HCT116 (cell line): Measurements from ENCODE around the gene FAM3B. TPM values are rescaled to one million over a fixed set of nuclear protein-coding genes. Genes with fewer than 3 reads are reported as not detected.

Experiments
- ATAC-seq: fragments of 200-7000 bp; cut with Tn5 transposase; 2 replicates; pipeline ENCODE4 v1.9.1; 2020; ENCODE audit warnings: mild to moderate bottlenecking, moderate library complexity
- BruUV-seq: library from RNA; stranded (reverse); fragments of 400-500 nt; replicated peaks from 2 replicates; lab custom pipeline; 2021; lab: Mats Ljungman, UMichigan
- CTCF ChIA-PET: fragments of 300-600 bp; sonication (Branson Sonifier 250); formaldehyde crosslinking; loops from one replicate; lab custom pipeline; 2021; ENCODE audit warnings: antibody characterized with exemption; lab: Charles Lee
- POLR2A ChIA-PET: fragments of 300-600, 350-600 bp; sonication (Branson Sonifier 250); formaldehyde crosslinking; loops from one replicate; lab custom pipeline; 2021; ENCODE audit warnings: antibody characterized with exemption; lab: Charles Lee
- RAD21 ChIA-PET, 2 experiments: fragments of 300-600 bp; sonication (Branson Sonifier 250); formaldehyde crosslinking; loops; one replicate each; lab custom pipeline; 2023; ENCODE audit warnings: low total read pairs in 2 of 2; ENCODE audit not compliant: uncharacterized antibody in 2 of 2, unreplicated experiment in 2 of 2, low non-redundant PET in 1 of 2; lab: Charles Lee
- DNase-seq: peaks from one replicate; pipeline ENCODE4 v3.0.0-alpha.2; 2010; ENCODE audit warnings: low read depth, low spot score
- H2AFZ ChIP-seq: fragments of 200-600 bp; shearing (Covaris generic), sonication (generic); 2 replicates; pipeline ENCODE4 v1.6.1; 2017; ENCODE audit warnings: low read depth, mixed run types, mixed read lengths, antibody characterized with exemption, low read length; ENCODE audit not compliant: poor library complexity, severe bottlenecking
- H3K27ac ChIP-seq: 2 replicates; pipeline ENCODE4 v1.5.1; 2012; ENCODE audit warnings: low read depth, low read length
- H3K27me3 ChIP-seq: fragments of 200-600 bp; sonication (generic); 2 replicates; pipeline ENCODE4 v1.6.1; 2016; ENCODE audit warnings: mixed run types, low read length, mixed read lengths; ENCODE audit not compliant: insufficient read depth
- H3K36me3 ChIP-seq, 2 experiments: fragments of 200-500 bp in 1 of 2; fragments of 200-600 bp in 1 of 2; sonication (Bioruptor generic) in 1 of 2; sonication (generic) in 1 of 2; 2 replicates each; pipeline versions ENCODE4 v1.5.1 to v1.6.1; 2014 to 2016; ENCODE audit warnings: low read length in 2 of 2, inconsistent platforms in 1 of 2, mixed read lengths in 1 of 2, mixed run types in 1 of 2; ENCODE audit not compliant: insufficient read depth in 2 of 2, control insufficient read depth in 1 of 2
- H3K4me1 ChIP-seq, 2 experiments: fragments of 200-600 bp in 1 of 2; sonication (generic) in 1 of 2; 2 replicates each; pipeline versions ENCODE4 v1.5.1 to v1.6.1; 2012 to 2017; ENCODE audit warnings: low read length in 2 of 2, inconsistent platforms in 1 of 2, mild to moderate bottlenecking in 1 of 2, mixed read lengths in 1 of 2, mixed run types in 1 of 2, moderate library complexity in 1 of 2; ENCODE audit not compliant: insufficient read depth in 2 of 2, control insufficient read depth in 1 of 2
- H3K4me2 ChIP-seq: fragments of 200-600 bp; sonication (generic); 2 replicates; pipeline ENCODE4 v1.6.1; 2017; ENCODE audit warnings: mixed run types, low read length, mixed read lengths
- H3K4me3 ChIP-seq, 2 experiments: fragments of 200-600 bp in 1 of 2; sonication (generic) in 1 of 2; replicated peaks in 1 of 2; 2 replicates each; pipeline ENCODE4 v1.5.1; 2011 to 2016; ENCODE audit warnings: low read length in 2 of 2, control low read depth in 1 of 2, low read depth in 1 of 2, mild to moderate bottlenecking in 1 of 2, mixed read lengths in 1 of 2, mixed run types in 1 of 2
- H3K79me2 ChIP-seq: fragments of 200-600 bp; sonication (generic); 2 replicates; pipeline ENCODE4 v1.6.1; 2017; ENCODE audit warnings: mild to moderate bottlenecking, mixed run types, low read length, moderate library complexity, mixed read lengths; ENCODE audit not compliant: insufficient read depth
- H3K9ac ChIP-seq: fragments of 200-600 bp; sonication (generic); 2 replicates; pipeline ENCODE4 v1.6.1; 2016; ENCODE audit warnings: low read length, mixed read lengths
- H3K9me2 ChIP-seq: fragments of 200-600 bp; sonication (generic), shearing (Covaris generic); 2 replicates; pipeline ENCODE4 v1.6.1; 2017; ENCODE audit warnings: mixed run types, mild to moderate bottlenecking, moderate library complexity; ENCODE audit not compliant: insufficient read depth
- H3K9me3 ChIP-seq, 2 experiments: fragments of 200-500 bp in 1 of 2; fragments of 200-600 bp in 1 of 2; sonication (Bioruptor generic) in 1 of 2; sonication (generic) in 1 of 2; 2 replicates each; pipeline ENCODE4 v1.6.1; 2014 to 2017; ENCODE audit warnings: low read length in 2 of 2, mixed read lengths in 2 of 2, inconsistent platforms in 1 of 2, low read depth in 1 of 2, mild to moderate bottlenecking in 1 of 2, mixed run types in 1 of 2, moderate library complexity in 1 of 2; ENCODE audit not compliant: control insufficient read depth in 1 of 2, insufficient read depth in 1 of 2
- H4K20me1 ChIP-seq: fragments of 200-600 bp; sonication (generic), shearing (Covaris generic); 2 replicates; pipeline ENCODE4 v1.6.1; 2017; ENCODE audit warnings: mixed run types, mild to moderate bottlenecking, moderate library complexity; ENCODE audit not compliant: insufficient read depth
- CBX3 ChIP-seq: IDR thresholded peaks from 2 replicates; pipeline ENCODE4 v1.6.1; 2012; ENCODE audit warnings: low read depth
- CEBPB ChIP-seq: IDR thresholded peaks from 2 replicates; pipeline ENCODE4 v1.6.1; 2012; ENCODE audit warnings: low read depth
- CTCF ChIP-seq, 3 experiments: fragments of 200-600 bp in 1 of 3; sonication (generic) in 1 of 3; IDR thresholded peaks in 2 of 3; conservative IDR thresholded peaks in 1 of 3; 2 replicates each; pipeline ENCODE4 v1.5.1; 2012 to 2017; ENCODE audit warnings: low read depth in 2 of 3, low read length in 2 of 3, antibody characterized with exemption in 1 of 3, borderline replicate concordance in 1 of 3, control low read depth in 1 of 3, mild to moderate bottlenecking in 1 of 3, mixed read lengths in 1 of 3, mixed run types in 1 of 3, moderate library complexity in 1 of 3; ENCODE audit not compliant: insufficient read depth in 1 of 3
- ELF1 ChIP-seq: IDR thresholded peaks from 2 replicates; pipeline ENCODE4 v1.6.1; 2012; ENCODE audit warnings: low read depth, borderline replicate concordance
- EZH2 ChIP-seq: fragments of 200-600 bp; sonication (generic); IDR thresholded peaks from 2 replicates; pipeline ENCODE4 v1.6.1; 2017; ENCODE audit warnings: antibody characterized with exemption, mixed run types
- EZH2phosphoT487 ChIP-seq: fragments of 200-600 bp; IDR thresholded peaks from 2 replicates; pipeline ENCODE4 v1.6.1; 2018; ENCODE audit warnings: antibody characterized with exemption, borderline replicate concordance
- POLR2A ChIP-seq: IDR thresholded peaks from 2 replicates; pipeline ENCODE4 v1.7.0; 2011; ENCODE audit warnings: borderline replicate concordance; ENCODE audit not compliant: insufficient read depth, insufficient read length; ENCODE audit errors: extremely low read depth
- POLR2AphosphoS5 ChIP-seq: IDR thresholded peaks from 2 replicates; pipeline ENCODE4 v1.6.1; 2011; ENCODE audit warnings: mild to moderate bottlenecking, low read depth, low read length, moderate library complexity
- SIN3A ChIP-seq: IDR thresholded peaks from 2 replicates; pipeline ENCODE4 v1.6.1; 2012; ENCODE audit warnings: low read depth
- SP1 ChIP-seq: IDR thresholded peaks from 2 replicates; pipeline ENCODE4 v1.6.1; 2012; ENCODE audit warnings: low read depth
- SRF ChIP-seq: IDR thresholded peaks from 2 replicates; pipeline ENCODE4 v1.6.1; 2012; ENCODE audit warnings: low read depth
- TCF7L2 ChIP-seq: IDR thresholded peaks from 2 replicates; pipeline ENCODE4 v1.7.0; 2011; ENCODE audit warnings: borderline replicate concordance, inconsistent platforms; ENCODE audit not compliant: insufficient read depth, insufficient read length; ENCODE audit errors: extremely low read depth
- ZBTB33 ChIP-seq: IDR thresholded peaks from 2 replicates; pipeline ENCODE4 v1.6.1; 2011; ENCODE audit warnings: mild to moderate bottlenecking, low read length, moderate library complexity; ENCODE audit not compliant: insufficient replicate concordance; ENCODE audit errors: extremely low read depth
- ZFX ChIP-seq: fragments of 450-650 bp; IDR thresholded peaks from 2 replicates; pipeline ENCODE4 v1.6.1; 2017
- ZNF274 ChIP-seq: fragments of 200-500 bp; sonication (Bioruptor generic); IDR thresholded peaks from 2 replicates; pipeline ENCODE4 v1.6.1; 2014; ENCODE audit warnings: mild to moderate bottlenecking, low read depth, low read length, inconsistent platforms
- intact Hi-C: fragments of 100-400 bp; cut with micrococcal nuclease; formaldehyde crosslinking; loops from 2 replicates; pipeline ENCODE4 v1.10.0; 2022
- total RNA-seq: library from RNA; stranded (reverse); gene quantifications from one replicate; pipeline ENCODE4 v1.2.1, GENCODE V29; 2021; ENCODE audit not compliant: unreplicated experiment
- TF ChIP-seq, protein P1 (sequence below): IDR thresholded peaks from 2 replicates; pipeline ENCODE4 v1.6.1; 2012
- TF ChIP-seq, protein P2 (sequence below): IDR thresholded peaks from 2 replicates; pipeline ENCODE4 v1.6.1; 2012; ENCODE audit warnings: low read depth
- TF ChIP-seq, protein P3 (sequence below): IDR thresholded peaks from 2 replicates; pipeline ENCODE4 v1.6.1; 2012

The FAM3B gene
- total RNA-seq, 1 experiment from 2014 or later, result not detected

- no peak overlapping the region for H3K9ac ChIP-seq
- no peak for TF ChIP-seq ZNF274
- TF ChIP-seq POLR2A, result no peak
- TF ChIP-seq TCF7L2, result no peak
- no peak for TF ChIP-seq EZH2phosphoT487
- no peak for TF ChIP-seq ZBTB33
- TF ChIP-seq SRF, result no peak
- TF ChIP-seq SP1, result no peak
- TF ChIP-seq EZH2, result no peak
- TF ChIP-seq, protein P1, sequence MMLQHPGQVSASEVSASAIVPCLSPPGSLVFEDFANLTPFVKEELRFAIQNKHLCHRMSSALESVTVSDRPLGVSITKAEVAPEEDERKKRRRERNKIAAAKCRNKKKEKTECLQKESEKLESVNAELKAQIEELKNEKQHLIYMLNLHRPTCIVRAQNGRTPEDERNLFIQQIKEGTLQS, result no peak
- TF ChIP-seq ZFX, result no peak
- TF ChIP-seq, protein P2, sequence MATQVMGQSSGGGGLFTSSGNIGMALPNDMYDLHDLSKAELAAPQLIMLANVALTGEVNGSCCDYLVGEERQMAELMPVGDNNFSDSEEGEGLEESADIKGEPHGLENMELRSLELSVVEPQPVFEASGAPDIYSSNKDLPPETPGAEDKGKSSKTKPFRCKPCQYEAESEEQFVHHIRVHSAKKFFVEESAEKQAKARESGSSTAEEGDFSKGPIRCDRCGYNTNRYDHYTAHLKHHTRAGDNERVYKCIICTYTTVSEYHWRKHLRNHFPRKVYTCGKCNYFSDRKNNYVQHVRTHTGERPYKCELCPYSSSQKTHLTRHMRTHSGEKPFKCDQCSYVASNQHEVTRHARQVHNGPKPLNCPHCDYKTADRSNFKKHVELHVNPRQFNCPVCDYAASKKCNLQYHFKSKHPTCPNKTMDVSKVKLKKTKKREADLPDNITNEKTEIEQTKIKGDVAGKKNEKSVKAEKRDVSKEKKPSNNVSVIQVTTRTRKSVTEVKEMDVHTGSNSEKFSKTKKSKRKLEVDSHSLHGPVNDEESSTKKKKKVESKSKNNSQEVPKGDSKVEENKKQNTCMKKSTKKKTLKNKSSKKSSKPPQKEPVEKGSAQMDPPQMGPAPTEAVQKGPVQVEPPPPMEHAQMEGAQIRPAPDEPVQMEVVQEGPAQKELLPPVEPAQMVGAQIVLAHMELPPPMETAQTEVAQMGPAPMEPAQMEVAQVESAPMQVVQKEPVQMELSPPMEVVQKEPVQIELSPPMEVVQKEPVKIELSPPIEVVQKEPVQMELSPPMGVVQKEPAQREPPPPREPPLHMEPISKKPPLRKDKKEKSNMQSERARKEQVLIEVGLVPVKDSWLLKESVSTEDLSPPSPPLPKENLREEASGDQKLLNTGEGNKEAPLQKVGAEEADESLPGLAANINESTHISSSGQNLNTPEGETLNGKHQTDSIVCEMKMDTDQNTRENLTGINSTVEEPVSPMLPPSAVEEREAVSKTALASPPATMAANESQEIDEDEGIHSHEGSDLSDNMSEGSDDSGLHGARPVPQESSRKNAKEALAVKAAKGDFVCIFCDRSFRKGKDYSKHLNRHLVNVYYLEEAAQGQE, result no peak
- no peak for TF ChIP-seq CEBPB
- no peak for TF ChIP-seq CTCF (IDR thresholded peaks at IDR 0.05 in 2 of 3, conservative IDR thresholded peaks at IDR 0.05 in 1 of 3; ENCODE audit: borderline replicate concordance in 1 of 3, insufficient read depth in 1 of 3, low read depth in 2 of 3, low read length in 2 of 3)
- no peak for TF ChIP-seq SIN3A
- TF ChIP-seq CBX3, result no peak
- TF ChIP-seq, protein P3, sequence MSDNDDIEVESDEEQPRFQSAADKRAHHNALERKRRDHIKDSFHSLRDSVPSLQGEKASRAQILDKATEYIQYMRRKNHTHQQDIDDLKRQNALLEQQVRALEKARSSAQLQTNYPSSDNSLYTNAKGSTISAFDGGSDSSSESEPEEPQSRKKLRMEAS, result no peak
- TF ChIP-seq POLR2AphosphoS5, result no peak
- TF ChIP-seq ELF1, result no peak
- H3K4me2 ChIP-seq, result no peak overlapping the region
- no peaks in the 10 kb centered on the region for H3K9me3 ChIP-seq
- no peak for DNase-seq
- H3K27me3 ChIP-seq, result no peaks in the 10 kb centered on the region
- no peaks in the 10 kb centered on the region for H3K79me2 ChIP-seq
- ChIA-PET RAD21 (no interaction called here), CTCF (no interaction called here), POLR2A (no interaction called here)
- H3K4me1 ChIP-seq, result no peaks in the 10 kb centered on the region
- H3K36me3 ChIP-seq, result no peaks in the 10 kb centered on the region
- intact Hi-C loops, result no loop called here
- H3K9me2 ChIP-seq, result no peaks in the 10 kb centered on the region
- no peak for ATAC-seq
- no peak overlapping the region for H2AFZ ChIP-seq
- no peaks in the 10 kb centered on the region for H4K20me1 ChIP-seq
- BruUV-seq, result no TSS peak
- H3K4me3 ChIP-seq, result no peak overlapping the region
- no peak overlapping the region for H3K27ac ChIP-seq
These were observed 9.9 kb downstream of the FAM3B start for GRCh38 chr21:41326414-41327080.
